Vagina (tissue), 2 donors: Measurements from ENCODE around the gene PSEN2.

Source experiments
- CTCF ChIP-seq, 3 experiments: fragments of 450-650 bp in 2 of 3; fragments of 200-600 bp in 1 of 3; sonication (generic) in 1 of 3; IDR thresholded peaks; one replicate each; pipeline ENCODE4 v1.5.1; 2017 to 2019; ENCODE audit warnings: antibody characterized with exemption in 3 of 3, mild to moderate bottlenecking in 2 of 3, moderate library complexity in 2 of 3
- POLR2A ChIP-seq, 2 donors: fragments of 450-650 bp; IDR thresholded peaks; one replicate each; pipeline ENCODE4 v1.6.1; 2017; ENCODE audit warnings: antibody characterized with exemption in 2 of 2, mild to moderate bottlenecking in 2 of 2, moderate library complexity in 2 of 2

GRCh38 chr1:226826479-226827261 lies 43.7 kb upstream of the PSEN2 start:
- TF ChIP-seq CTCF (IDR thresholded peaks at IDR 0.05) (no peak), POLR2A (IDR thresholded peaks at IDR 0.05) (no peak)
